GM12878 (cell line): Measurements from ENCODE around the gene HRH3. TPM values are rescaled to one million over a fixed set of nuclear protein-coding genes. Genes with fewer than 3 reads are reported as not detected.

Experiments
- MYB ChIP-seq: fragments of 150-350 bp; IDR thresholded peaks from 2 replicates; pipeline ENCODE4 v1.6.1; 2014; ENCODE audit warnings: mild to moderate bottlenecking, low read depth, low read length, borderline replicate concordance
- POU2F2 ChIP-seq: IDR thresholded peaks from 3 replicates; pipeline ENCODE4 v1.6.1; 2011; ENCODE audit warnings: low read depth, mild to moderate bottlenecking, low read length, borderline replicate concordance
- STAT1 ChIP-seq: fragments of 450-650 bp; conservative IDR thresholded peaks from 2 replicates; pipeline ENCODE4 v1.6.1; 2014; ENCODE audit warnings: antibody characterized with exemption, mild to moderate bottlenecking
- TBL1XR1 ChIP-seq: IDR thresholded peaks from 2 replicates; pipeline ENCODE4 v1.6.1; 2012; ENCODE audit warnings: low read depth, low read length, improper control_type of control experiment
- USF2 ChIP-seq: IDR thresholded peaks from 2 replicates; pipeline ENCODE4 v1.6.1; 2011; ENCODE audit warnings: low read depth, low read length, improper control_type of control experiment, borderline replicate concordance
- WRNIP1 ChIP-seq: IDR thresholded peaks from 2 replicates; pipeline ENCODE4 v1.6.1; 2011; ENCODE audit warnings: low read depth, low read length, improper control_type of control experiment, borderline replicate concordance
- ZBED1 ChIP-seq: IDR thresholded peaks from 2 replicates; pipeline ENCODE4 v1.6.1; 2016; ENCODE audit warnings: borderline replicate concordance
- ZBTB33 ChIP-seq: fragments of 450-650 bp; IDR thresholded peaks from 2 replicates; pipeline ENCODE4 v1.6.1; 2017; ENCODE audit warnings: mild to moderate bottlenecking
- polyA plus RNA-seq, 11 experiments: library from polyadenylated mRNA; depleted of rRNA in 4 of 11; unstranded in 6 of 11; stranded (reverse) in 5 of 11; fragments of >200 nt; fragmentation: Nextera tagmentation in 4 of 11; fragmentation: Illumina TruSeq in 1 of 11; extraction: Ambion mirVana in 4 of 11; extraction: Trizol in 1 of 11; gene quantifications; 1 replicate in 1 of 11; 2 replicates in 10 of 11; pipeline versions ENCODE4 v1.2.1 to v1.2.3, GENCODE V29; 2011 to 2016; ENCODE audit warnings: inconsistent platforms in 2 of 11, missing spikeins in 2 of 11, low read depth in 1 of 11
- total RNA-seq, 4 experiments: library from RNA; depleted of rRNA in 3 of 4; stranded (reverse); fragments of >200 nt in 3 of 4; fragmentation: Illumina TruSeq in 1 of 4; extraction: Trizol in 1 of 4; gene quantifications; 2 replicates each; pipeline versions ENCODE4 v1.2.1 to v1.2.3, GENCODE V29; 2013 to 2021

HRH3 gene
- total and polyA plus RNA-seq, 10 of the 15 experiments (the other 5 are each of a cell fraction or from before 2014, with no cell fraction given) = not detected

DNA sequence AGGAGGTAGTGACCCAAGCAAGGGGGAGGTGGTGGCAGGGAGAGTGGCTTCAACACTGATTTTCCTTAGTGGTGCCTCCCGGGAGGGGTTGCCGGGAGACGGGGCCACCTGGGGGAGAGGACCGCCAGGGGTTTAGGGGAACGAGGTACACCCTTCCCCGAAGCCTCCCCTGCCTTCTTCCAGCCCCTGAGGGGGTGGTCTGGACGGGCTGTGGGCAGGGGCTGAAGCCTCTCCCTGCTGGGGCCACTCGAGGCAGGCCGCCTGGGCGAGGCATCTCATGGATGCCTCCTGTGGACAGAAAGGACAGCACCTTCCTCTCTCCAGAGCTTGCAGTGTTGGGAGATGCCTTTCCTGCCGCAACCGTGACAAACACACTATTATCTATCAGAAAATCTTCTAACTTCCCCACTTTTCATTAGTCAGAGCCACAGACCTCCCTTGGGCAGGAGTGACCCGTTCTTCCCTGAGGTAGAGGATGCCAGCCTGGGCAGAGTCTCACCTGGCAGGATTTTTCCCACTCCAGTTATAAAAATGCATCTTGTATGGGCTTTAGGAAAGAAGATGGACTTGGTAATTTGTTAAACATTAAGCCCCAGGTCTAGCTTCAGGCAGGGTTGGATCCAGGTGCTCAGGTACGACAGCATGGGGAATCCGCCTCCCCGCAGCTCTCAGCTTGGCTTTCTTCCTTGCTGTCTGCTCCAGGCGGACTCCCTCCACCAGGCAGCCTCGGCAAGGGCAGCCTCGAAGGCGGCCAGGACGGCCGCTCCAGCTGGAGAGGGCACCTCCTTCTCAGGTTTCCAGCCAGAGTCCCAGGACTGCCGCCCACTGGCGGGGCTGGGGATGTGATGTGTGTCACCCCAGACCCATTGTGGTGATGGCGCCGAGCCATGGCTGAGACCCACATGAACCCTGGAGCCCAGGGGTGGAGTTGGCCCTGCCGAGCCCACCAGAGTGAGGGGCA is 11.0 kb downstream of the HRH3 start (continued):
- no peak for TF ChIP-seq ZBTB33
- TF ChIP-seq USF2 = no peak
- TF ChIP-seq MYB = no peak
- TF ChIP-seq WRNIP1 = no peak
- TF ChIP-seq POU2F2 = no peak
- TF ChIP-seq STAT1 = no peak
- no peak for TF ChIP-seq ZBED1
- no peak for TF ChIP-seq TBL1XR1
